ENCODE results near the gene CAVIN4.

GRCh38 chr9:100589582-100589981 is 11.7 kb downstream of the CAVIN4 start:
- no peak for TF ChIP-seq CTCF (IDR thresholded peaks at IDR 0.05)
- TF ChIP-seq EZH2 (IDR thresholded peaks at IDR 0.05; ENCODE audit: borderline replicate concordance, insufficient read depth, low read depth, low read length, poor library complexity, severe bottlenecking) = no peak
